HCT116 (cell line): ENCODE data around the gene GABRB3. TPM values are rescaled to one million over a fixed set of nuclear protein-coding genes. Genes with fewer than 3 reads are reported as not detected.

Source experiments
- ATAC-seq: fragments of 200-7000 bp; cut with Tn5 transposase; 2 replicates; pipeline ENCODE4 v1.9.1; 2020; ENCODE audit warnings: mild to moderate bottlenecking, moderate library complexity
- BruUV-seq: library from RNA; stranded (reverse); fragments of 400-500 nt; replicated peaks from 2 replicates; lab custom pipeline; 2021; lab: Mats Ljungman, UMichigan
- CTCF ChIA-PET: fragments of 300-600 bp; sonication (Branson Sonifier 250); formaldehyde crosslinking; loops from one replicate; lab custom pipeline; 2021; ENCODE audit warnings: antibody characterized with exemption; lab: Charles Lee
- POLR2A ChIA-PET: fragments of 300-600, 350-600 bp; sonication (Branson Sonifier 250); formaldehyde crosslinking; loops from one replicate; lab custom pipeline; 2021; ENCODE audit warnings: antibody characterized with exemption; lab: Charles Lee
- RAD21 ChIA-PET, 2 experiments: fragments of 300-600 bp; sonication (Branson Sonifier 250); formaldehyde crosslinking; loops; one replicate each; lab custom pipeline; 2023; ENCODE audit warnings: low total read pairs in 2 of 2; ENCODE audit not compliant: uncharacterized antibody in 2 of 2, unreplicated experiment in 2 of 2, low non-redundant PET in 1 of 2; lab: Charles Lee
- DNase-seq: peaks from one replicate; pipeline ENCODE4 v3.0.0-alpha.2; 2010; ENCODE audit warnings: low read depth, low spot score
- H2AFZ ChIP-seq: fragments of 200-600 bp; shearing (Covaris generic), sonication (generic); 2 replicates; pipeline ENCODE4 v1.6.1; 2017; ENCODE audit warnings: low read depth, mixed run types, mixed read lengths, antibody characterized with exemption, low read length; ENCODE audit not compliant: poor library complexity, severe bottlenecking
- H3K27ac ChIP-seq: 2 replicates; pipeline ENCODE4 v1.5.1; 2012; ENCODE audit warnings: low read depth, low read length
- H3K27me3 ChIP-seq: fragments of 200-600 bp; sonication (generic); 2 replicates; pipeline ENCODE4 v1.6.1; 2016; ENCODE audit warnings: mixed run types, low read length, mixed read lengths; ENCODE audit not compliant: insufficient read depth
- H3K36me3 ChIP-seq, 2 experiments: fragments of 200-500 bp in 1 of 2; fragments of 200-600 bp in 1 of 2; sonication (Bioruptor generic) in 1 of 2; sonication (generic) in 1 of 2; 2 replicates each; pipeline versions ENCODE4 v1.5.1 to v1.6.1; 2014 to 2016; ENCODE audit warnings: low read length in 2 of 2, inconsistent platforms in 1 of 2, mixed read lengths in 1 of 2, mixed run types in 1 of 2; ENCODE audit not compliant: insufficient read depth in 2 of 2, control insufficient read depth in 1 of 2
- H3K4me1 ChIP-seq, 2 experiments: fragments of 200-600 bp in 1 of 2; sonication (generic) in 1 of 2; 2 replicates each; pipeline versions ENCODE4 v1.5.1 to v1.6.1; 2012 to 2017; ENCODE audit warnings: low read length in 2 of 2, inconsistent platforms in 1 of 2, mild to moderate bottlenecking in 1 of 2, mixed read lengths in 1 of 2, mixed run types in 1 of 2, moderate library complexity in 1 of 2; ENCODE audit not compliant: insufficient read depth in 2 of 2, control insufficient read depth in 1 of 2
- H3K4me2 ChIP-seq: fragments of 200-600 bp; sonication (generic); 2 replicates; pipeline ENCODE4 v1.6.1; 2017; ENCODE audit warnings: mixed run types, low read length, mixed read lengths
- H3K4me3 ChIP-seq, 2 experiments: fragments of 200-600 bp in 1 of 2; sonication (generic) in 1 of 2; replicated peaks in 1 of 2; 2 replicates each; pipeline ENCODE4 v1.5.1; 2011 to 2016; ENCODE audit warnings: low read length in 2 of 2, control low read depth in 1 of 2, low read depth in 1 of 2, mild to moderate bottlenecking in 1 of 2, mixed read lengths in 1 of 2, mixed run types in 1 of 2
- H3K79me2 ChIP-seq: fragments of 200-600 bp; sonication (generic); 2 replicates; pipeline ENCODE4 v1.6.1; 2017; ENCODE audit warnings: mild to moderate bottlenecking, mixed run types, low read length, moderate library complexity, mixed read lengths; ENCODE audit not compliant: insufficient read depth
- H3K9ac ChIP-seq: fragments of 200-600 bp; sonication (generic); 2 replicates; pipeline ENCODE4 v1.6.1; 2016; ENCODE audit warnings: low read length, mixed read lengths
- H3K9me2 ChIP-seq: fragments of 200-600 bp; sonication (generic), shearing (Covaris generic); 2 replicates; pipeline ENCODE4 v1.6.1; 2017; ENCODE audit warnings: mixed run types, mild to moderate bottlenecking, moderate library complexity; ENCODE audit not compliant: insufficient read depth
- H3K9me3 ChIP-seq, 2 experiments: fragments of 200-500 bp in 1 of 2; fragments of 200-600 bp in 1 of 2; sonication (Bioruptor generic) in 1 of 2; sonication (generic) in 1 of 2; 2 replicates each; pipeline ENCODE4 v1.6.1; 2014 to 2017; ENCODE audit warnings: low read length in 2 of 2, mixed read lengths in 2 of 2, inconsistent platforms in 1 of 2, low read depth in 1 of 2, mild to moderate bottlenecking in 1 of 2, mixed run types in 1 of 2, moderate library complexity in 1 of 2; ENCODE audit not compliant: control insufficient read depth in 1 of 2, insufficient read depth in 1 of 2
- H4K20me1 ChIP-seq: fragments of 200-600 bp; sonication (generic), shearing (Covaris generic); 2 replicates; pipeline ENCODE4 v1.6.1; 2017; ENCODE audit warnings: mixed run types, mild to moderate bottlenecking, moderate library complexity; ENCODE audit not compliant: insufficient read depth
- CEBPB ChIP-seq: IDR thresholded peaks from 2 replicates; pipeline ENCODE4 v1.6.1; 2012; ENCODE audit warnings: low read depth
- EGR1 ChIP-seq: IDR thresholded peaks from 2 replicates; pipeline ENCODE4 v1.6.1; 2012; ENCODE audit warnings: low read depth
- EZH2 ChIP-seq: fragments of 200-600 bp; sonication (generic); IDR thresholded peaks from 2 replicates; pipeline ENCODE4 v1.6.1; 2017; ENCODE audit warnings: antibody characterized with exemption, mixed run types
- FOSL1 ChIP-seq: IDR thresholded peaks from 2 replicates; pipeline ENCODE4 v1.6.1; 2012; ENCODE audit warnings: low read depth
- POLR2A ChIP-seq: IDR thresholded peaks from 2 replicates; pipeline ENCODE4 v1.7.0; 2011; ENCODE audit warnings: borderline replicate concordance; ENCODE audit not compliant: insufficient read depth, insufficient read length; ENCODE audit errors: extremely low read depth
- POLR2AphosphoS5 ChIP-seq: IDR thresholded peaks from 2 replicates; pipeline ENCODE4 v1.6.1; 2011; ENCODE audit warnings: mild to moderate bottlenecking, low read depth, low read length, moderate library complexity
- REST ChIP-seq: IDR thresholded peaks from 2 replicates; pipeline ENCODE4 v1.6.1; 2012; ENCODE audit warnings: low read depth
- SIN3A ChIP-seq: IDR thresholded peaks from 2 replicates; pipeline ENCODE4 v1.6.1; 2012; ENCODE audit warnings: low read depth
- SP1 ChIP-seq: IDR thresholded peaks from 2 replicates; pipeline ENCODE4 v1.6.1; 2012; ENCODE audit warnings: low read depth
- SRF ChIP-seq: IDR thresholded peaks from 2 replicates; pipeline ENCODE4 v1.6.1; 2012; ENCODE audit warnings: low read depth
- TCF7L2 ChIP-seq: IDR thresholded peaks from 2 replicates; pipeline ENCODE4 v1.7.0; 2011; ENCODE audit warnings: borderline replicate concordance, inconsistent platforms; ENCODE audit not compliant: insufficient read depth, insufficient read length; ENCODE audit errors: extremely low read depth
- YY1 ChIP-seq: IDR thresholded peaks from 2 replicates; pipeline ENCODE4 v1.6.1; 2011; ENCODE audit warnings: low read length, low read depth, moderate library complexity, mild to moderate bottlenecking; ENCODE audit not compliant: insufficient replicate concordance; ENCODE audit errors: extremely low read depth
- ZFX ChIP-seq: fragments of 450-650 bp; IDR thresholded peaks from 2 replicates; pipeline ENCODE4 v1.6.1; 2017
- ZNF274 ChIP-seq: fragments of 200-500 bp; sonication (Bioruptor generic); IDR thresholded peaks from 2 replicates; pipeline ENCODE4 v1.6.1; 2014; ENCODE audit warnings: mild to moderate bottlenecking, low read depth, low read length, inconsistent platforms
- intact Hi-C: fragments of 100-400 bp; cut with micrococcal nuclease; formaldehyde crosslinking; loops from 2 replicates; pipeline ENCODE4 v1.10.0; 2022
- total RNA-seq: library from RNA; stranded (reverse); gene quantifications from one replicate; pipeline ENCODE4 v1.2.1, GENCODE V29; 2021; ENCODE audit not compliant: unreplicated experiment
- TF ChIP-seq, protein P1 (sequence below), 3 experiments: fragments of 200-600 bp in 1 of 3; sonication (generic) in 1 of 3; IDR thresholded peaks in 2 of 3; conservative IDR thresholded peaks in 1 of 3; 2 replicates each; pipeline ENCODE4 v1.5.1; 2012 to 2017; ENCODE audit warnings: low read depth in 2 of 3, low read length in 2 of 3, antibody characterized with exemption in 1 of 3, borderline replicate concordance in 1 of 3, control low read depth in 1 of 3, mild to moderate bottlenecking in 1 of 3, mixed read lengths in 1 of 3, mixed run types in 1 of 3, moderate library complexity in 1 of 3; ENCODE audit not compliant: insufficient read depth in 1 of 3

The GABRB3 gene
- total RNA-seq, 1 experiment from 2014 or later = 0.52 TPM

DNA sequence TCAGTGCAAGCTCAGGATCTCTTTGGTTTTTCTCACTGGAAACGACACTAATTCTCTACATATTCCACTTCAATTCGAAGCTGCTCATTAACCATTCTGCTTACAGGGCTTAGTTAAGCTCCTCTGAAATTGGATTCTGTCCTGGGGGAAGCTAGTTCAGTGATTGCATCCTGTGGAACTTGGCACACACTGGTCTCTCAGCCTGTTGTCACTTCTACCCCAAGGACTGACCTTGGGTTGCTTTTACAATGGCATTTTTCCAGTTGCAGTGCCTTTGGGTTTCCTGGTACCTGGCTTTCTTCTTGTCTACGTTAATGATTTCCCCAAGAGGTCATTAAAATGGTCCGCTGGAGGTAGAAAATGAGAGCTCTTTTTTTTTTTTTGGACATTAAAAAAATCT is 33.3 kb upstream of the GABRB3 start:
- Histone ChIP-seq H3K9me2 (no peaks in the 10 kb centered on the region), H3K27me3 (no peaks in the 10 kb centered on the region), H3K27ac (no peak overlapping the region), H4K20me1 (no peaks in the 10 kb centered on the region), H3K9me3 (peaks cover 9 to 43% of the 10 kb centered on the region in 2 experiments; a peak in 2 of 4 replicates), H3K9ac (no peak overlapping the region), H2AFZ (no peak overlapping the region), H3K4me1 (no peaks in the 10 kb centered on the region), H3K4me2 (no peak overlapping the region), H3K36me3 (no peaks in the 10 kb centered on the region), H3K79me2 (no peaks in the 10 kb centered on the region), H3K4me3 (no peak overlapping the region)
- RAD21 ChIA-PET = no interaction called here
- TF ChIP-seq, protein P1, sequence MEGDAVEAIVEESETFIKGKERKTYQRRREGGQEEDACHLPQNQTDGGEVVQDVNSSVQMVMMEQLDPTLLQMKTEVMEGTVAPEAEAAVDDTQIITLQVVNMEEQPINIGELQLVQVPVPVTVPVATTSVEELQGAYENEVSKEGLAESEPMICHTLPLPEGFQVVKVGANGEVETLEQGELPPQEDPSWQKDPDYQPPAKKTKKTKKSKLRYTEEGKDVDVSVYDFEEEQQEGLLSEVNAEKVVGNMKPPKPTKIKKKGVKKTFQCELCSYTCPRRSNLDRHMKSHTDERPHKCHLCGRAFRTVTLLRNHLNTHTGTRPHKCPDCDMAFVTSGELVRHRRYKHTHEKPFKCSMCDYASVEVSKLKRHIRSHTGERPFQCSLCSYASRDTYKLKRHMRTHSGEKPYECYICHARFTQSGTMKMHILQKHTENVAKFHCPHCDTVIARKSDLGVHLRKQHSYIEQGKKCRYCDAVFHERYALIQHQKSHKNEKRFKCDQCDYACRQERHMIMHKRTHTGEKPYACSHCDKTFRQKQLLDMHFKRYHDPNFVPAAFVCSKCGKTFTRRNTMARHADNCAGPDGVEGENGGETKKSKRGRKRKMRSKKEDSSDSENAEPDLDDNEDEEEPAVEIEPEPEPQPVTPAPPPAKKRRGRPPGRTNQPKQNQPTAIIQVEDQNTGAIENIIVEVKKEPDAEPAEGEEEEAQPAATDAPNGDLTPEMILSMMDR (IDR thresholded peaks at IDR 0.05 in 2 of 3, conservative IDR thresholded peaks at IDR 0.05 in 1 of 3; ENCODE audit: borderline replicate concordance in 1 of 3, insufficient read depth in 1 of 3, low read depth in 2 of 3, low read length in 2 of 3) = no peak
- TF ChIP-seq CEBPB (no peak), POLR2A (no peak), SIN3A (no peak), YY1 (no peak), ZNF274 (no peak), POLR2AphosphoS5 (no peak)
- ATAC-seq = no peak
- POLR2A ChIA-PET = no interaction called here
- BruUV-seq = no TSS peak
- intact Hi-C loops = no loop called here
- CTCF ChIA-PET = no interaction called here
- DNase-seq = no peak

DNA sequence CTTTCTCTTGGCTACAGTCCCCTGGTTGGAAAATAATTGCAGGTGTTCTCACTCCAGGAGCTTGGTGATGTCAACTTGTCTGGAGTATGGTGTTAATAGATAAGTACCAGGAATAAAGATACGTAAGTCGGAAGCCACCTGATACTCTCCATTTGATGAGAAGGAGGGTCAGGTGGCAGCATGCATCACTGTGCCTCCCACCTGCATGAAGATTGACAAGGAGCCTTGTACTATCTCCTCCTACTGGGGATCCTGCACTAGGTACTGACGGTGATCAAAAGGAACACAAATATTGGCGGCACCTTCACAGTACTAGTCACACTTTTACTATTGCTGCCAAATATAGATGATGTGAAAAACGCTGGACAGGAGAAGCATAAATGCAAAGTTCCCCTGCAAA is 32.6 kb upstream of the GABRB3 start:
- DNase-seq (no peak), ATAC-seq (no peak)
- POLR2A ChIA-PET = no interaction called here

More for the DNA sequence above, 32.6 kb upstream of the GABRB3 start:
- Histone ChIP-seq H3K27me3 (no peaks in the 10 kb centered on the region), H3K27ac (no peak overlapping the region), H3K9me3 (peaks cover 9 to 43% of the 10 kb centered on the region in 2 experiments; a peak in 2 of 4 replicates), H3K9ac (no peak overlapping the region), H3K4me2 (no peak overlapping the region), H3K4me3 (no peak overlapping the region), H2AFZ (no peak overlapping the region), H3K79me2 (no peaks in the 10 kb centered on the region), H3K4me1 (no peaks in the 10 kb centered on the region), H3K9me2 (no peaks in the 10 kb centered on the region), H3K36me3 (no peaks in the 10 kb centered on the region), H4K20me1 (no peaks in the 10 kb centered on the region)
- ChIA-PET CTCF (no interaction called here), RAD21 (no interaction called here)
- intact Hi-C loops = no loop called here
- BruUV-seq = no TSS peak
- no peak for TF ChIP-seq FOSL1
- no peak for TF ChIP-seq SP1
- TF ChIP-seq REST = no peak
- TF ChIP-seq ZFX = no peak
- no peak for TF ChIP-seq ZNF274
- no peak for TF ChIP-seq SRF
- no peak for TF ChIP-seq CEBPB
- TF ChIP-seq EGR1 = no peak
- TF ChIP-seq TCF7L2 = no peak
- no peak for TF ChIP-seq EZH2
